ENCODE results near the gene KCNQ1.

DNA sequence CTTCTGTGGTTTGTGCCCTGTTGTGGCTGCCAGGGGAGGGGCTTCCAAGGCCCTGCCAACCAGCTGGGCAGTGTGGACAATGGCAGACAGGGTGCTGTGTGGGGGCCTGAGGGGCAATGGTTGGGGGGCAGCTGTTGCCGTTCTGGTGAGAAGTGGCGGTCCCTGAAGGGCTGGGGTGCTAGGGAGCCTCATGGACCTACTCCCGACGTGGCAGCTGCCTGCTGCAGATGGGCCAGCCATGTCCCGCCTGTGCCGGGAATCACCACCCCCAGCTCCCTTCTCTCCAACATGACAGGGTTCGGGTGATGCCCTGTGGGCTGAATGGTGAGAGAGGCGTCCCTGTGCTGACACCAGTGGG is 74.2 kb downstream of the KCNQ1 start:
- TF ChIP-seq POLR2A (IDR thresholded peaks at IDR 0.05) (no peak), EP300 (IDR thresholded peaks at IDR 0.05) (no peak)
- TF ChIP-seq, protein P1, sequence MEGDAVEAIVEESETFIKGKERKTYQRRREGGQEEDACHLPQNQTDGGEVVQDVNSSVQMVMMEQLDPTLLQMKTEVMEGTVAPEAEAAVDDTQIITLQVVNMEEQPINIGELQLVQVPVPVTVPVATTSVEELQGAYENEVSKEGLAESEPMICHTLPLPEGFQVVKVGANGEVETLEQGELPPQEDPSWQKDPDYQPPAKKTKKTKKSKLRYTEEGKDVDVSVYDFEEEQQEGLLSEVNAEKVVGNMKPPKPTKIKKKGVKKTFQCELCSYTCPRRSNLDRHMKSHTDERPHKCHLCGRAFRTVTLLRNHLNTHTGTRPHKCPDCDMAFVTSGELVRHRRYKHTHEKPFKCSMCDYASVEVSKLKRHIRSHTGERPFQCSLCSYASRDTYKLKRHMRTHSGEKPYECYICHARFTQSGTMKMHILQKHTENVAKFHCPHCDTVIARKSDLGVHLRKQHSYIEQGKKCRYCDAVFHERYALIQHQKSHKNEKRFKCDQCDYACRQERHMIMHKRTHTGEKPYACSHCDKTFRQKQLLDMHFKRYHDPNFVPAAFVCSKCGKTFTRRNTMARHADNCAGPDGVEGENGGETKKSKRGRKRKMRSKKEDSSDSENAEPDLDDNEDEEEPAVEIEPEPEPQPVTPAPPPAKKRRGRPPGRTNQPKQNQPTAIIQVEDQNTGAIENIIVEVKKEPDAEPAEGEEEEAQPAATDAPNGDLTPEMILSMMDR (IDR thresholded peaks at IDR 0.05) = no peak
